ENCODE data around the gene ASPN. TPM values are rescaled to one million over a fixed set of nuclear protein-coding genes. Genes with fewer than 3 reads are reported as not detected.
A peak's percentile ranks its signal among the peaks of the same experiment; 100 is the strongest.

Gene ASPN
- 4.5 TPM for total RNA-seq
- long read RNA-seq, partial matches to known transcripts = 1 of 3 reads
- long read RNA-seq, other reads (novel, unspliced or antisense) = 1 of 3 reads

- intact Hi-C loops (cut with micrococcal nuclease) = no loop called here
- no peak for DNase-seq
- ATAC-seq = peak; percentile 74
Observed at GRCh38 chr9:92482329-92482728, at the start of gene ASPN. Gene ASPN, minus strand, starts transcription at chr9:92482506.

DNA sequence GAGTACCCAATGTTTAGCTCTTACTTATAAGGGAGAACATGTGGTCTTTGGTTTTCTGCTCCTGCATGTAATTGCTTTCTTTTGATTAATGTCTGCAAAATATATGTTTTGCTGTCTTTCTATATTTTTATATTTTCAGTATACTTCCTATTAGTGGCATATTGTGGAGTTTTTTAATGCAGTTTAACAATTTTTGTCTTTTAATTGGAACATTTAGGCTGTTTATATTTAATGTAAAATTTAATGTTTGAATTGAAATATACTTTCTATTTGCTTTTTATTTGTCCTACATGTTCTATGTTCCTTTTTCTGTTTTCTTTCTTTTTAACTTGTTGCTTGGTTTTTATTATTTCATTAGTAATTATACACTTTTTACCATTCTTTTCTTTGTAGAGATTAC, 48.6 kb upstream of the ASPN start:
- no peak for DNase-seq
- ATAC-seq = no peak
- intact Hi-C loops (cut with micrococcal nuclease) = loop anchor here (10.0 kb wide), 1 partner anchor 64 kb away; no protein-coding TSS in a partner anchor

- no peak for DNase-seq
- ATAC-seq = no peak
- intact Hi-C loops (cut with micrococcal nuclease) = no loop called here
Observed at GRCh38 chr9:92529124-92529523, 46.8 kb upstream of the ASPN start.

GRCh38 chr9:92528522-92528849, 46.2 kb upstream of the ASPN start:
- DNase-seq = no peak
- intact Hi-C loops (cut with micrococcal nuclease) = no loop called here
- ATAC-seq = peak; percentile 77

- intact Hi-C loops (cut with micrococcal nuclease) = no loop called here
- peak; percentile 94 for ATAC-seq
Observed at GRCh38 chr9:92527832-92528521, 45.7 kb upstream of the ASPN start.

DNA sequence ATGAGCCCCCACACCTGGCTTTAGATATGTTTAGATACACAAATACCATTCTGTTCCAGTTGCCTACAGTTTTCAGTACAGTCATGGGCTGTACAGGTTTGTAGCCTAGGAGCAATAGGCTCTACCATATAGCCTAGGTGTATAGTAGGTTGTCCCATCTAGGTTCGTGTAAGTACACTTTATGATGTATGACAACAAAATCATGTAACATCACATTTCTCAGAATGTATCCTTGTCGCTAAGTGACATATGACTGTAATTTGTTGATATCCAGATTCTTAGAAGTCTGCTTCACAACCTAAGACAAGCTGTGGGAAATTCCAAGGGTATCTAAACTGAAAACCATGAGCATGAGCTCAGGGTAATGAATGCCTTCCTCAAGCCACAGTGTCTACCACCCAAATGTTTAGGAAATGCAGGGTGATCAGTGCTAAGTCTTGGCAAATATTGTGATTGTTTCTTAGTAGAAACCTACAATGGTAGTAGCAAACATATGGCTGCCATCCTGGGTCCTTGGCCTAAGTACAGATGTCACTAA, 45.1 kb upstream of the ASPN start:
- ATAC-seq (no peak), DNase-seq (no peak)
- intact Hi-C loops (cut with micrococcal nuclease) = no loop called here

More at GRCh38 chr9:92527832-92528521, 45.7 kb upstream of the ASPN start:
- DNase-seq = no peak

- no peak for ATAC-seq
- intact Hi-C loops (cut with micrococcal nuclease) = no loop called here
- DNase-seq = no peak
Observed at GRCh38 chr9:92525306-92525705, 43.0 kb upstream of the ASPN start.

DNA sequence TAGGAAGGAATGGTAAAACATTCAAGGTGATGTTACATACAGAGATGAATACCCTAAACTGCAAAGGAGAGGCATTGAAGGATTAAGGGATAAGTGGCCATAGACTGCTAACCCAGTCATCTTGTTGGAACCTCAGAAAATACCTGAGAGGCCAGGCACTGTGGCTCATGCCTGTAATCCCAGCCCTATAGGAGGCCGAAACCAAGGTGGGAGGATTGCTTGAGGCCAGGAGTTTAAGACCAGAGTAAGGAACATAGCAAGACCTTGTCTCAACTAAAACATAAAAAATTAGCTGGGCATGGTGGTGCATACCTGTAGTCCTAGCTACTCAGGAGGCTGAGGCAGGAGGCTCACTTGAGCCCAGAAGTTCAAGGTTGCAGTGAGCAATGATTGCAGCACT, 42.6 kb upstream of the ASPN start:
- ATAC-seq (no peak), DNase-seq (no peak)
- intact Hi-C loops (cut with micrococcal nuclease) = no loop called here

GRCh38 chr9:92522983-92523970, 41.0 kb upstream of the ASPN start:
- intact Hi-C loops (cut with micrococcal nuclease) = no loop called here
- ATAC-seq = no peak

DNA sequence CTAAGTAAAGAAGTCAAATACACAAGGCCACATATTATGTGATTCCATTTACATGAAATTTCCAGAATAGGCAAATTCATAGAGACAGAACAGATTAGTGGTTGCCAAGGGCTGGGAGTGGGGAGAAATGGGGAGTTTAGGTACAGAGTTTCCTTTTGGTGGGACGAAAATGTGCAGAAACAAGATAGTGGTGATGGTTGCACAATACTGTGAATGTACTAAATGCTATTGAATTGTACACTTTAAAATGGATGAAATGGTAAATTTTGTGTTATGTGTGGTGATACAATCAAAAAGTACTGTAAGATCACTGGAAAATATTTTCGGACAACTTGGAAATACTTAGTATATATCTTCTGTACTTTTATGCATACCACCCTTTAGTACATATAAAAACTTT, 38.5 kb upstream of the ASPN start:
- no peak for DNase-seq
- ATAC-seq = no peak
- intact Hi-C loops (cut with micrococcal nuclease) = no loop called here

More at GRCh38 chr9:92522983-92523970, 41.0 kb upstream of the ASPN start:
- no peak for DNase-seq

DNA sequence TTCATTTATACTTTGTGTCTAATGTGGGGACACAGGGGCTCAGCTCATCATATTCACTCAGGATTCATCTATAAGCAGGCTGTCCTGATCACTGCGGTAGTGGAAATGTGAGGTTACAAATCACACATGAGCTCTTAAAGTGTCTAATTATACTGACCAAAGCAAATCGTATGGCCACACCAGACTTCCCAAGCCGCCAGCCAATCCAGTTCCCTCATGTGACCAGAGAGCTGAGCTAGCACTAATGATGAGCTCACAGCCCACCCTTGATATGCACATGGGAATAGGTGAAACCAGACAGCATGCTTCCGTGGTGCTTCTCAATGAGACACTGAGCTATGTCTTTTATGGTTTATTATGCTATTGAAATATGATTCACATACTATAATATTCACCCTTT, 35.9 kb upstream of the ASPN start:
- ATAC-seq = no peak
- intact Hi-C loops (cut with micrococcal nuclease) = no loop called here

GRCh38 chr9:92517046-92517445, 34.7 kb upstream of the ASPN start:
- ATAC-seq (no peak), DNase-seq (no peak)
- intact Hi-C loops (cut with micrococcal nuclease) = no loop called here

More for the DNA sequence above, 35.9 kb upstream of the ASPN start:
- DNase-seq = no peak

GRCh38 chr9:92516521-92516920, 34.2 kb upstream of the ASPN start:
- no peak for ATAC-seq
- DNase-seq = no peak
- intact Hi-C loops (cut with micrococcal nuclease) = no loop called here

GRCh38 chr9:92514635-92515034, 32.3 kb upstream of the ASPN start:
- no peak for DNase-seq
- no peak for ATAC-seq
- intact Hi-C loops (cut with micrococcal nuclease) = no loop called here

GRCh38 chr9:92513349-92513748, 31.0 kb upstream of the ASPN start:
- intact Hi-C loops (cut with micrococcal nuclease) = no loop called here
- no peak for DNase-seq
- ATAC-seq = peak; percentile 49

GRCh38 chr9:92512622-92513021, 30.3 kb upstream of the ASPN start:
- intact Hi-C loops (cut with micrococcal nuclease) = no loop called here
- DNase-seq (no peak), ATAC-seq (no peak)

DNA sequence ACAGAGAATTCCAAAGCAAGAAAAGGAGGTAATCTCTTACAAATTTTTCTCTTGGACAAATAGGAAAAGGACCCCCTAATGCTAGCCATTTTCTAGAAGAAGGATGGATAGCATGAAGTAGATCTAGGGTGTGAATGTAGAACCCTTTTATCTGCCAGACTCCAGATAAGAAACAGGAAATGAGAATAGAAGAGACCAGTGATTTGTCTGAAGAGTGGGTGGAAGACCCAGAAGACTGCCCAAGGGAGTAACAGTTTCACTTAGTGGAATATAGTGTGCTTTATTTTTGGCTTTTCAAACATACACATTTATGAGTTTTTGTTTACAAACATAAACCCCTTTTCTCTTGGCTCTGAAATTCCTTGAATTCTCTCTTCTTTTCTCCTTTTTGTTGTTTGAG, 28.4 kb upstream of the ASPN start:
- no peak for ATAC-seq
- DNase-seq = no peak
- intact Hi-C loops (cut with micrococcal nuclease) = no loop called here

DNA sequence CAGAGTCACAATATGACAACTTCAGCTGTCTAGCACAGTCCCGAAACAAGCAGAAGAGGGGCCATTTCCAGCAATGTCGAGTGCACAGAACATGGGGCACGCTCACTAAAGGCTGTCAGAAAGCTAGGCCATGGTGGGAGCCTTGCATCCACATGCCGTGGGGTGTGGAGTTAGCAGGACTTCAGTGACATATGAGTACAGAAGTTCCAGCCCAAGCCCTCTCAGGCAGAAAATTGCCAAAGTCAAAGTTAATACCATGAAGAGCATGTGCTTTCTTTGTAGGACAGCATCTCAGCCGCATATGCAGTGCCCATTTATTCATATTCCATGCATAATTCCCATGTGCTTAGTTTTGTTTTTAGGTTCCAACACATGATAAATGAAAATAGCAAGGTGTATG, 26.7 kb upstream of the ASPN start:
- intact Hi-C loops (cut with micrococcal nuclease) = no loop called here
- ATAC-seq = no peak
- no peak for DNase-seq

GRCh38 chr9:92508018-92508820, 25.9 kb upstream of the ASPN start:
- ATAC-seq (peak; percentile 19), DNase-seq (peak; percentile 36)
- intact Hi-C loops (cut with micrococcal nuclease) = no loop called here

Data from left ventricle myocardium superior (tissue), 1 donor.